ENCODE measurements around the gene CNOT4.
"Not testable (repeated sequence)": the region's sequence is repeated elsewhere in the genome, so short reads cannot be mapped to it uniquely, and the experiment has no call there.

CNOT4 gene

DNA sequence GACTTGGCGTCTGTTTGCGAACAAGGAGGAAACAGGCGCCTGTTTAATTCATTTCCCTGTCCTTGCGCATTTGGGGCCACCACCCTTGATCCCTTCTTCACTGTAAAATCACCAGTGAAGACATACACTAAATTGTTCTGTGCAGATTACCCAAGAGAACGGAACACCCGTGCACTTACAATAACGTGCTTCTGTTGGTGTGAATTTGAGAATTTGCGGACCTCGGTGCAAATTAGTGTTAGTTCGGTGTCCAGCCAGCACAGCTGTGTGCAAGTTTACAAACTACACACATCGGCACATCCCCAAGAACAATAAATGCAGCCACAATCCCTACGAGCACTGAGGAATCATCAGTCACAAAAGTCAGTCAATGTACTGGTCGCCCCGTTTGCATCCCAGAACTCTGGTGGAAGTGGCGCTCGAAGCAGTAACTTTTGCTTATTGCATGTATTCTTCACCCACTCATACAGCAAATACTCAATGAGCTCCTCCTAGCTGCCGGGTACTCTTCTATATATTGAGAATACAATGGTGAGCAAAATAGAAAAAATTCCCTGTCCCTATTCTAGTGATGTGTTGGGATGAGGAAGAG lies 786 bp upstream of the CNOT4 start:
- DNase-seq: peak; percentile 42

DNA sequence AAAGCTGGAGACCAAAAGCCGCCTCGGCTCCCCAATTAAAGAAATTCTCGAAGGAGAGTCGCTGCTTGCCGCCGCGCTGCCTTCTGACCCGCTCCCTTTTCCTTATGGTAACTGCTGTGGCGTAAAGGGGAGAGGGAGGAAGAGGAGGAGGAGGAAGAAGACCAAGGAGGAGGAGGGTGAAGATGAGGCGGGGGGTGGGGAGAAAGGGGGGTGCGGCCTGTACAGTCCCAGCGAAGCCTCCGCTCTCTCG lies 388 bp downstream of the CNOT4 start:
- no peak for DNase-seq

DNA sequence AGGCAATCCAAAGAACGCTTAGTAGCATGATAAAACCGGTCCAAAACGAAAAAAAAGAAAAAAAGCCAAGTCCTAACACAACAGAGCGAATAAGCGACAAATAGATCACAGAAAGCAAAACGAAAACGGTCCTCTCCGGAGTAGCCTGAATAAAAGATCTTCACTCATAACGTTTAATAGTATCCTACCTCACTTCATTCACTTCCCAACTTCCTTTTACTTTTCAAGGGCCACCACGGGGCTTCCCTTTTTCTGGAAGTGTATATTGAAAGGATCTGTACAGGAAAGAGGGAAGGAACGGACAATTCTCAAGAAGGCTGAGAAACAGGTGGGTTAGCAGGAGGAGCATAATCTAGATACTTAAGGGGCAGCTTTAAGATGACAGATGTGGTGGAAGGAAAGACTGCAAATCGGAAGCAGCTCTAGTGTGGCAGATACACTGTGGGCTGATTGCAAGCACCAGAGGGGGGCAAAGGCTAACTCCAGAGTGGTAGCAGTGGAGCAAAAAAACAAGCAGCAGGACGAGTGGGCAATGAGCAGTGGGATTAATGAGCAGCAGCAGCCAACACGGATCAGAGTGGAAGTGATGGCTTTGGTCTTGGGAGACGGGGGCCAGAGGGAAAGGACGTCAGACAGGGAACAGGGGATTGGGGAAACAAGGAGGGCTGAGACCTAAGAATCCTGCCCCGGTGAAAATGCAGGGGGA lies 866 bp downstream of the CNOT4 start:
- peak; percentile 60 for DNase-seq

DNA sequence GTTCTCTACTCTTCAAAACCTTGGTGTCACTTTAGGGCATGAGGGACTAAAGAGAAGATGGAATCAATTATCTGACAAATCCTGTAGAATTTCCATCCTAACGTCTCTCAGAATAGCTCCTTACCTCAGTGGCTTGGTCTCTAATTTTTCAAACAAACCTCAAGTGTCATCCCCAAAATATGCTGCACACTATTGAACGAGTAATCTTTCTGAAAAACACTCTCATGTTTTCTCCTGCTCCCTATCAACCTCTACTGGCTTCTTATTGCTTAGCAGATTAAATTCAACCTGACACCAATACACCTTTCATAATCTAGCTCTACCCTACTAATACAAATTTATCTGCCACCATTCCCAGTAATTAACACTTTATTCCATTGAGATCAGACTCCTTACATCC lies 8.5 kb downstream of the CNOT4 start:
- DNase-seq: no peak

DNA sequence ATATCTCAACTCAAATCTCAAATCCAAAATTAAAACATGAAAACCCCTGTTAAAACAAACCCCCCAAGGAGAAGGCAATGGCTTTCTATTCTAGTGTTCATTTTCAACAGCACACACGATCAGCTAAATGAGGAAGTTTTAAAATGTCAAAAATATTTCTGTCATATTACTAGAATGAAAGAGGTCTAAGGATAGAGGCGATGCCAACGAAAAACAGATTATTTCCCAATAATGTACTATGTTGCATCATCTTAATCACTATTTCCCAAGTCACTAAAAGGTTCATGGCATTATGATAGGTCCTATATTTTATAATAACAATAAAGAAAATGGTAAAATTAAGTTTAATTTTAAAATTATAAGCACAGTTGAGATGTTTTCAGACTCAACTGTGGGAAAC lies 10.1 kb downstream of the CNOT4 start:
- DNase-seq: no peak

- not testable (repeated sequence) for DNase-seq
Measured at GRCh38 chr7:135497161-135497560, 12.7 kb downstream of the CNOT4 start.

- DNase-seq: no peak
Measured at GRCh38 chr7:135493362-135493761, 16.5 kb downstream of the CNOT4 start.

- DNase-seq: no peak
Measured at GRCh38 chr7:135492151-135492550, 17.8 kb downstream of the CNOT4 start.

DNA sequence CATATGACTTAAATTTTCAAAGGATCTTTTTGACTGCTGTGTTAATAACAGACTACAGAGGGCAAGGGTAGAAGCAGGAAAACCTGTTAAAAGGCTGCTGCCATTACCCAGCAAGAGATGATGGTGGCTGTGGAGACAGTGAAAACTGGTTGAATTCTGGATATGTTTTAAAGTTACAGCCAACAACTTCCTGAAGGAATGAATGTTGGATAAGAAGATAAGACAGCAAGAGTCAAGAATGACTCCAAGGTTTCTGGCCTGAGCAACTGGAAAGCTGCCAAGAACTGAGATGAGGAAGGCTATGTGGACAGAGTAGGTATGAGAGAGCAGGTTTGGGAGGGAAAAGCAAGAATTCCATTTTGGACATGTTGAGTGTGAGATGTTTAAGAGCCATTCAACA lies 19.1 kb downstream of the CNOT4 start:
- peak; percentile 19 for DNase-seq

DNA sequence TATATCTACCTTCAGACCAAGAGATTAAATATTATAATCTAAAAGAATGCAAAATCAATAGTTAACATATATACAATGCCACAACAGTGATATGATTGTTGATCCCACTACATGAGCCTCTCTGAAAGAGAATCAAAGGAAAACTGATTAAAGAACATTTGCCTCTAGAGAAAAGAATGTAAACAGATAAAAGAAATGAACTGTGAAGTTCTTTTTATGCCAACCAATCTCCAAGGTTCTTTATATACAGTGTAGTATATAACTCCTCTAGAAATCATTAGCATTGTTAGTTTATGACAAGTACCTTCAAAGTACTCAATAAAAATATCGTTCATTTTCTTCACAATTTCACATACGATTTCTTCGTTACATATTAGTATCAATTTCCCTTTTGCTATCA lies 20.1 kb downstream of the CNOT4 start:
- no peak for DNase-seq

DNA sequence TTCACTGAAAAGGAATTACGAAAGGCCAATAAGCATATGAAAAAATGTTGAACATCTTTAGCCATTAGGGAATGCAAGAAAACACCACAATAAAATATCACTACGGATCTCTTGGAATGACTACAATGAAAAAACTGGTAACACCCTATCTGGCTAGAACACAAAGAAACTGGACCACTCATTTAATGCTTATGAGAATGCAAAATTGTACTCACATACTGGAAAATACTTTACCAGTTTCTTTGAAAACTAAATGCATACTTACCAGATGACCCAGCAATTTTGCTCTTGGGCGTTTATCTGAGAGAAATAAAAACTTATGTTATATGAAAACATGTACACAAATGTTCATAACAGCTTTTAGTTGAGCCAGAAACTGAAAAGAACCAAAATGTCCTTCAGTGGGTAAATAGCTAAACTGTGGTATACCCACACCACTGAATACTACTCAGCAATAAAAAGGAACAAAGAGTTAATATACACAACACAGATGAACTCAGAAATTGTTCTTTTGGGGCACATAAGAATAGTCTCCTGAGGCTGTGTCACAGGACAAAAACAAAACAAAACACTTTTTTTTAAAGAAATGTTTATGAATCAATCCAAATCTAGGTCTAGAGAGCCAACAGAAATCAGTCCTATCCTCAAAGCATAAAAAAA lies 23.5 kb downstream of the CNOT4 start:
- DNase-seq: no peak

DNA sequence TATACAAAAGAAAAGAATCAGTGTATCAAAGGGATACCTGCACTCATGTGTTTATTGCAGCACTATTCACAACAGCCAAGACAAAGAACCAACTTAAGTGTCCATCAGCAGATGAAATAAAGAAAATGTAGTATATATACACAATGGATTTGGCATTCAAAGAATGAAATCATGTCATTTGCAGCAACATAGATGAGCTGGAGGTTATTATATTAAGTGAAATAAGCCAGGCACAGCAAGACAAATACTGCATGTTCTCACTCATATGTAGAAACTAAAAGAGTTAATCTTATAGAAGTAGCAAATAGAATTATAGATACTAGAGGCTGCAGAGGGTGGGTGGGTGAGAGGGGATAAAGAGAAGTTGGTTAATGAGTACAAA lies 28.3 kb downstream of the CNOT4 start:
- no peak for DNase-seq

DNA sequence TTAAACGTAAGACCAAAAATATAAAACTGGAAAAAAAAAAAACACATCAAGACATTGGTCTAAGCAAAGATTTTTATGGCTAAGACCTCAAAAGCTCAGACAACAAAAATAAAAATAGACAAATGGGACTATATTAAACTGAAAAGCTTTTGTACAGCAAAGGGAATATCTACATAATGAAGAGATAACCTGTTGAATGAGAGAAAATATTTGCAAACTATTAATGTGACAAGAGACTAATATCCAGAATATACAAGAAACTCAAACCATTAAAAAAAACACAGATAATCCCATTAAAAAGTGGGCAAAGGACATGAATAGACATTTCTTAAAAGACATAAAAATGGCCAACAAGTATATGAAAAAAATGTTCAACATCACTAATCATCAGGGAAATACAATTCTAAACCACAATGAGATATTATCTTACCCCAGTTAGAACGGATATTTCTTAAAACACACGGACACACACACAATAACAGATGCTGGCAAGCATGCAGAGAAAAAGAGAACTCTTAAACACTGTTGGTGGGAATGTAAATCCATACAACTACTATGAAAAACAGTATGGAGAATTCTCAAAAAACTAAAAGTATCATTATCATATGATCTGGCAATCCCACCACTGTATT lies 28.8 kb downstream of the CNOT4 start:
- no peak for DNase-seq

DNA sequence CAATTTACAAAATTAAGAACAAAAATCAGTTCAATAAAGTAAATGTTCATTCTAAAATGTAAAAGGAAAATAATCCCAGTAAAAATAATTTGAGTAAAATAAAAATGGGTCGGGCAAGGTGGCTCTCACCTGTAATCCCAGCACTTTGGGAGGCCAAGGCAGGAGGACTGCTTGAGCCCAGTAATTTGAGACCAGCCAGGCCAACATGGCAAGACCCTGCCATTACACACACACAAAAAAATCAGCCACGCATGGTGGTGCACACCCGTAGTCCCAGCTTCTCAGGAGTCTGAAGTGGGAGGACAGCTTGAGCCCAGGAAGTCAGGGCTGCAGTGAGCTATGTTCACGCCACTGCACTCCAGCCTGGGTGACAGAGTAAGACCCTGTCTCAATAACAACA lies 34.4 kb downstream of the CNOT4 start:
- no peak for DNase-seq

- not testable (repeated sequence) for DNase-seq
Measured at GRCh38 chr7:135469705-135470104, 40.2 kb downstream of the CNOT4 start.

DNA sequence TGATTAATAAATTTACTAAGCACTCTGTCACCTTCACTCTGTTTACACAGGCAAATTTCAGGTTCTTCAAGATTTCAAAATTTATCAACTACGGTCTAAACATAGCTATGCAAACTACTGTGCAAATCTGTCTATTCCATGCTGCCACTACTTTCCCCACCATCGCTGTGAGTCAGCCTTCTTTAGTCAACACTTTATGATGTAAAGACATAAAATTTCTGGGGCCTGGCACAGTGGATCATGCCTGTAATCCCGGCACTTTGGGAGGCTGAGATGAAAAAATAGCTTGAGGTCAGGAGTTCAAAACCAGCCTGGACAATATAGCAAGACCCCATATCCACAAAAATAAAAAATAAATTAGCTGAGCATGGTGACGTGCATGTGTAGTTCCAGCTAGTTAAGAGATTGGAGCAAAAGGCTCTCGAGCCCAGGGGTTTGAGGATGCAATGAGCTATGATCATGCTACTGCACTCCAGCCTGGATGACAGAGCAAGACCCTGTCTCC lies 42.6 kb downstream of the CNOT4 start:
- DNase-seq: no peak

DNA sequence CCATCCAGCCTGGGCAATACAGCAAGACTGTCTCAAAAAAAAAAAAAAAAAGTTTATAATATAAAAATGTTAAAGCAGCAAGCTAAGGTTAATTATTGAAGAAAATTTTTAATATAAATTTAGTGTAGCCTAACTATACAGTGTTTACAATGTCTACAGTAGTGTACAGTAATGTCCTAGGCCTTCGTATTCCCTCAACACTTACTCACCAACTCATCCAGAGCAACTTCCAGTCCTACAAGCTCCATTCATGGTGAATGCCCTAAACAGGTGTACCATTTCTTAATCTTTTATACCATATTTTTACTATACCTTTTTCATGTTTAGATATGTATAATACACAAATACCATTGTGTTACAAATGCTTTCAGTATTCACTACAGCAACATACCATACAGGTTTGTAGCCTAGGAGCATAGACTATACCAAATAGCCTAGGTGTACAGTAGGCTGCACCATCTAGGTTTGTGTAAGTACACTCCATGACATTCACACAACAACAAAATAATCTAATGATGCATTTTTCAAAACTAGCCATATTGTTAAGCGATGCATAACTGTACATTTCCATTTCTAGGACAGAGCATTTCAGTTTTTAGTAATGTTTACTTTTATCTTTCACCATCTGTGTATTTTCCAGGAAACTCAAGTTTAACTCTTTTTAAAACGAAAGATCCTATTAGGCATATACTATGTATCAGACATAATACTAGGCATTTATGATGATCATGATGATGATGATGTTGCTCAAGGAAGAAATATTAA lies 43.3 kb downstream of the CNOT4 start:
- no peak for DNase-seq

DNA sequence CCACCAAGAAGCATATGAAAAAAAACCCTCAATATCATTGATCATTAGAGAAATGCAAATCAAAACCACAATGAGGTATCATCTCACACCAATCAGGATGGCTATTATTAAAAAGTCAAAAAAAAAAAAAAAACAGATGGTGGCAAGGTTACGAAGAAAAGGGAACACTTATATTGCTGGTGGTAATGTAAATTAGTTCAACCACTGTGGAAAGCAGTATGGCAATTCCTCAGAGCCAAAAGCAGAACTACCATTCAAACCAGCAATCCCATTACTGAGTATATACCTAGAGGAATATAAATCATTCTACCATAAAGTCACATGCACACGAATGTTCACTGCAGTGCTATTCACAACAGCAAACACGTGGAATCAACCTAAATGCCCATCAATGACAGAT lies 46.0 kb downstream of the CNOT4 start:
- no peak for DNase-seq

- no peak for DNase-seq
Measured at GRCh38 chr7:135459951-135460567, 49.8 kb downstream of the CNOT4 start.

- DNase-seq: no peak
Measured at GRCh38 chr7:135459076-135459475, 50.8 kb downstream of the CNOT4 start.

DNA sequence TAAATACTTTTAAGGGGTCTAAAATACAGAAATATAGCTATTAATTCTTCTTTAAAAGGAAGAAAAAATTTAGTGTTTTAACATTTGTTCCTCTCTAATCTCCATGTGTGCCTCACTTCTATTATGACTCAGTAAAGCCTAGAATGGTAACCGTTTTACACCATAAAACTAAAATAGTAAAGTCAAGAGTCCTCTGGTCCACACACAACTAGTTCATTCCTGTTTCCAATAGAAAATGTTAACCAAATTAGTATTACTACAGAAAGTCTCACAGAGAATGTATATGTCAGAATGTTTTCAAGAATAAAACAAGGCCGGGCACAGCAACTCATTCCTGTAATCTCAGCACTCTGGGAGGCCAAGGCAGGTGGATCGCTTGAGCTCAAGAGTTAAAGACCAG lies 55.8 kb downstream of the CNOT4 start:
- no peak for DNase-seq

DNA sequence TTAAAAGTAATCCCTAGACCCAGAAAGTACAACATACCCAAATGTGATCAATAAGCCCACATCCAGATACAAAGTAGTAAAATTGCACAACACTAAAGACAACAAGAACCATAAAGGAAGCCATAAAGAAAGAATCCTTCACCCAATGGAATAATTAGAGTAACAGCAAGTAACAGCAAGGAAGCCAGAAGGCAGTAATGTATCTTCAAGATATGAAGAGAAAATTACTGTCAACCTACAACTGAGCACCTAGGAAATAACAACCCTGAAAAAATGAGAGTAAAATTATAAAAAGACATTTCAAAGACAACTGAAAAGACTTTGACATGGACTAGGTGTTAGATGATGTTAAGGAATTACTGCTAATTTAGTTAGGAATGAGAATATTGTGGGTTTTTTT lies 60.5 kb downstream of the CNOT4 start:
- DNase-seq: no peak

GRCh38 chr7:135448753-135449152 lies 61.1 kb downstream of the CNOT4 start:
- no peak for DNase-seq

All from RPMI8226 (cell line).